Kidney tubule cell (primary cell): ENCODE results near the gene MYL9.

Experiments
- DNase-seq: peaks from one replicate; pipeline ENCODE4 v3.0.0-alpha.2; 2018; ENCODE audit warnings: low spot score

The MYL9 gene

GRCh38 chr20:36526521-36527011 lies 14.8 kb upstream of the MYL9 start:
- DNase-seq: no peak

DNA sequence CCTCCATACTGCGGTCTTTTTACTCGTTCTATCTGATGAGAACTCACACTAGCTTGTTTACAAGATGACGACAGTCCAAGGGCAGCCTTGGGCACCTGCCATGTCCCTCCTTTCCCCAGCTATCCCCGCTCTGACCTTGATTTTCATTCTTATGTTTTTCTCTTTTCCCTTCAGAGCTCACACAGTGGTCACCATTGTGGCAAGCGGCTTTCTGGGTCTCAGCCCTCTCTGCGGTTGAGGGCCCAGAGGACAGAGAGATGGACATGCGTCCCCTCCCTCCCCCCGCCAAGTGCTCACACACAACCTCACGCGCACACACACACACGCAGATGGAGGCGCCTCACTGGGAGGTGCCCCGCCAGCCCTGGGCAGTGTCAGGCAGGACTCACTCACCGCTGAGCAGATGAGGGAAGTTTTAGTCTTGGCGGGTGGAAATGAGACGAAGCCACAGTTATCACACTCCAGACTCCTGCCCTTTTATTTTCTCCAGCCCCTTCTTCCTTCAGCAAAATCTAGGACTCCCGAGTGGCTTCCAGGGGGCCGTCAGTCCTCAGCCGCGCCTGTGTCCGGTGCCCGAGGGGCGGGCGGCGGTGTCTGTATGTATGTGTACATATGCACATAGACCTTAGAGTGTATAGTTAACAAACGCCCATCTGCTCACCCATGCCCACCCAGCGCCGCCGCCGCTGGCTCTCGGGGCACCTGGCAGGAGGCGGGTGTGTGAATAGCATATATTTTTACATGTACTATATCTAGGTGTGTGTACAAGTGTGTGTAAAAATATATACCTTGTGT lies 13.8 kb upstream of the MYL9 start:
- no peak for DNase-seq

GRCh38 chr20:36528176-36528874 lies 13.0 kb upstream of the MYL9 start:
- no peak for DNase-seq

GRCh38 chr20:36528875-36529417 lies 12.4 kb upstream of the MYL9 start:
- DNase-seq: no peak

DNA sequence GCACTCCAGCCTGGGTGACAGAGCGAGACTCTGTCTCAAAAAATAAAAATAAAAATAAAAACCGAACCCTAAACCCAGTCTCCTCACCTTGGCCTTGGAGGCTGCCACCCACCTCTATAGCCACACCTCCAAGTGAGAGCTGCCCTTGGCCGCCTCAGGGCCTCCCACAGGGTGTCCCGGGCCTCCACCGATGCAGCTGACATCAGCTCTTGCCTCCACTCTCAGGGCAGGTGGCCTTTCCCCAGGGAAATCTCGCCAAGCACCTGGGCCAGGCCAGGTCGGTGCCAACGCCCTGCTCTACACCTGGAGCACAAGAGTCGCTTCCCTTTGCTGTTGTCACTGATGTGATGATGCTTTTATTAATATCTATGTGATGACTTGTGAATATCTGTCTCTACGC lies 8.9 kb upstream of the MYL9 start:
- no peak for DNase-seq

DNA sequence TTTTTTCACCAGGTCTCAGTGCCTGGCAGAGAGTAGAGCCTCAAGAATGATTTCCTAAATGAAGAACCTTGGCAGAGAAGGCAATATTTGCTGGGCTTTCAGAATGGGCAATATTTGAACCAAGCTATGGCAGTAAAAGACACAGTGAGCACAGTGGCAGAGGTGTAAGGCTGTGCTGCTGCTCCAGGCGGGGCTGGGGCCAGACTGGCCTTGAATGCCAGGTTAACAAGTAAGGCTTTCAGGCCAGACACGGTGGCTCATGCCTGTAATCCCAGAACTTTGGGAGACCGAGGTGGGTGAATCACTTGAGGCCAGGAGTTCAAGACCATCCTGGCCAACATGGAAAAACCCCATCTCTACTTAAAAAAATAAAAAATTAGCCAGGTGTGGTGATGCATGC lies 8.5 kb upstream of the MYL9 start:
- DNase-seq: peak; percentile 17

DNA sequence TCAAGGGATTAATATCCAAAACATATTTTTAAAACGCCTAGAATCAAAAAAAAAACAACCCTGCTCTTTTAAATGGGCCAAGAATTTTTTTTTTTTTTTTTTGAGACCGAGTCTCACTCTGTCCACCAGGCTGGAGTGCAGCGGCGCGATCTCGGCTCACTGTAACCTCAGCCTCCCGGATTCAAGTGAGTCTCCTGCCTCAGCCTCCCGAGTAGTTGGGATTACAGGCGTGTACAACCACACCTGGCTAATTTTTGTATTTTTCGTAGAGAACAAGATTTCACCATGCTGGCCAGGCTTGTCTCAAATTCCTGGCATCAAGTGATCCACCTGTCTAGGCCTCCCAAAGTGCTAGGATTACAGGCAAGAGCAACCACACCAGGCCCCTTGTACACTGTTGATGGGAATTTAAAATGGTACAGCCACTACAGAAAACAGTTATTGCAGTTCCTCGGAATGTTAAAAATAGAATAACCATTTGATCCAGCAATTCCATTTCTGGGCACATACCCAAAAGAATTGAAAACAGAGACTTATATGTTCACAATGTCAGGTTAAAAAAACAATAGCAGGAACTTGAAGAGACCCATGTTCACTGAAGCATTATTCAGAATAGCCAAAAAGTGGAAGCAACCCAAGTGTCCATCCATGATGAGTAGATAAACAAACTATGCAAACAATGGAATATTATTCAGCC lies 3.1 kb upstream of the MYL9 start:
- DNase-seq: no peak

- no peak for DNase-seq
Measured at GRCh38 chr20:36540551-36541211, 638 bp upstream of the MYL9 start.

DNA sequence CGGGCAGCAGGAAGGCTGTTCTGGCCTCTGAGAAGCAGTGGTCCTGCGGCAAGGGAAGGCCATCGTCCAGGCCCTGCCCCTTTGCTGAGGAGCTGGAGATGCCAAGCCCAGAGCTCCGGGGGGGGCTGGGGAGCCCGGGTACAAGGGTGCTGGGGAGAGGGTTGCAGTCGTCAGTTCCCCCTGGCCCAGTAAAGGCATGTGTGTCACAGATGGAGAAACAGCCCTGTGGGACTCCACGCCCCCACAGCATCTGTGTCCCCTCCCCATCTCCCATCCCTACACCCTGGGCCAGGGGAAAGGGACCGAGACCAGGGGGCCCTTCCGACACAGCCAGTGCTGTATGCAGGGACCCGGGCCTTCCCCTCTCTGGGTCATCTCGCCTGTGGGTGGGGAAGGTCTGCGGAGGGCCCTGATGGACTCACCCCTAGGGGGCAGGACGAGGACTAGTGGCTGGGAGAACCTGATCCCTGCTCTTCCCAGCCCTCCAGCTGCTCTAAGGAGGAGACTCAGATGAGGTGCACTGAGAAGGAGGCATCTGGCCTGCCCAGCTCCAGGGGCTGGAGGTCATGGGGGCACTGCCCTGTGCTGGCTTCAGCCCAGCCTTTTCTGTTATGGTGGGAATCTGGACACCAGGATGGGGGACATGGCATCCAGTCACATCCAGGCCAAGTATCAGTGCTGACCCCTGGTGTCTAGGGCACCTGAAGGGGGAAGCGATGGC lies 609 bp downstream of the MYL9 start:
- peak; percentile 31 for DNase-seq

GRCh38 chr20:36542516-36543183 lies 1.3 kb downstream of the MYL9 start:
- DNase-seq: no peak

- peak; percentile 52 for DNase-seq
Measured at GRCh38 chr20:36543184-36544133, 2.1 kb downstream of the MYL9 start.

- peak; percentile 51 for DNase-seq
Measured at GRCh38 chr20:36544134-36545018, 3.1 kb downstream of the MYL9 start.

- DNase-seq: no peak
Measured at GRCh38 chr20:36546111-36546736, 4.9 kb downstream of the MYL9 start.

DNA sequence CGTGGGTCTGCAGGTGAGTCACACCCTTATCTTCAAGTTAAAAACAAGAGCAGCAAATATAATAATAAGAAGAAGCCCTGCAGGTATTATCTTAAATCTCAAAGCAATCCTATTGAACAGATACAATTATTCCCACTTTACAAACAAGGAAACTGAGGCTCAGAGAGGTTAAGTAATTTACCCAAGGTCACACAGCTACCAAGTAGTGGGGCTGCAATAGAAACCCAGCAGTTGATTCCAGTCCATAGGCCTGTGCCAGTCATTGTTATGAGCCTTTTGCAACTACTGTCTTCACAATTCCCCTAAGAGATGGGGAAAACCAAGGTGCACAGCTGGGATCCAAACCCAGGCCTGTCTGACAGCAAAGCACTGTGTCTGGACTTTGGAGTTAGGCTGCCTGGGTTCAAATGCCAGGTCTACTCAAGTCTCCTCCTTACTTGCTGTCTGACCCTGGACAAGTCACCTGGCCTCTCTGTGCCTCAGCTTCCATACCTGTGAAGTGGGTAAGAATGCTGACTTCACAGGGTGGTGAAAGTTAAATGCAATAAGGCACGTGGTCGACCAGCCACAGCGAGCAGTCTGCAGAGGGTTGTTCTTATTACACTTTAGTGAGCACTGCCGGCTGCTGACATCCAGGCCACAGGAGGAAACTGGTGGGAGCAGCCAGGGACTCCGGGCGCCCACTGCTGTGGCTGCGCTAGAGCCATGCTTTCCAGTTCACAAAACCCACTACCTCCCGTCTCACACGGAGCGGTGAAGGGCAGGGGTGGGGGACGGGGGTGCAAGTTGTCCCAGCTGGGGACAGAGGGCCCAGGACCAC lies 6.1 kb downstream of the MYL9 start:
- no peak for DNase-seq

GRCh38 chr20:36548006-36548315 lies 6.6 kb downstream of the MYL9 start:
- DNase-seq: no peak

DNA sequence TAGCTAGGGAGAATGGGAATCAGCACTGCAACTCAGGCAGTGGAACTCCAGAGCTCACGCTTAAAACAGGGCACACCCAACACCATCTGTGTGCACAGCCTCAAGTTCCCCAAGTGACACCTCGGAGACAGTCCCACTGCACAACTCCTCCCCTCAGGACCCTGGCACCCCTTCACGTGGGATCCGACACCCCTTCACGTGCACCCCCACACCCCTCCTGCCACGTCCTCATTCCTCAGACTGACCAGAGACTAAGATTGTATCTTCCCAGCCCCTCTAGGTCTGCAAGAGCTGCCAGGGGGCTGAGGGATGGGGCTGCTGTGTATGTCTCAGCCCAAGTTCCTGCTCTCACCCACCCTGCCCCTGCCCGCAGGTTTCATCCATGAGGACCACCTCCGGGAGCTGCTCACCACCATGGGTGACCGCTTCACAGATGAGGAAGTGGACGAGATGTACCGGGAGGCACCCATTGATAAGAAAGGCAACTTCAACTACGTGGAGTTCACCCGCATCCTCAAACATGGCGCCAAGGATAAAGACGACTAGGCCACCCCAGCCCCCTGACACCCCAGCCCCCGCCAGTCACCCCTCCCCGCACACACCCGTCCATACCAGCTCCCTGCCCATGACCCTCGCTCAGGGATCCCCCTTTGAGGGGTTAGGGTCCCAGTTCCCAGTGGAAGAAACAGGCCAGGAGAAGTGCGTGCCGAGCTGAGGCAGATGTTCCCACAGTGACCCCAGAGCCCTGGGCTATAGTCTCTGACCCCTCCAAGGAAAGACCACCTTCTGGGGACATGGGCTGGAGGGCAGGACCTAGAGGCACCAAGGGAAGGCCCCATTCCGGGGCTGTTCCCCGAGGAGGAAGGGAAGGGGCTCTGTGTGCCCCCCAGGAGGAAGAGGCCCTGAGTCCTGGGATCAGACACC lies 7.6 kb downstream of the MYL9 start:
- DNase-seq: no peak
